Dedifferentiated amniotic fluid mesenchymal stem cell (primary cell): Measurements from ENCODE around the gene CDCP1.

ENCODE experiments used
- DNase-seq: peaks from one replicate; pipeline ENCODE4 v3.0.0-alpha.2; 2016; ENCODE audit errors: extremely low spot score

The CDCP1 gene

GRCh38 chr3:45145681-45146614, at the start of gene CDCP1:
CDCP1 (minus strand) TSS chr3:45146378; CDS start chr3:45146287, 91 bp downstream.
- no peak for DNase-seq

- DNase-seq: no peak
Measured at GRCh38 chr3:45194791-45195190, 48.6 kb upstream of the CDCP1 start.

- no peak for DNase-seq
Measured at GRCh38 chr3:45191924-45192417, 45.8 kb upstream of the CDCP1 start.

- DNase-seq: no peak
Measured at GRCh38 chr3:45191424-45191823, 45.2 kb upstream of the CDCP1 start.

- DNase-seq: no peak
Measured at GRCh38 chr3:45188719-45189659, 42.8 kb upstream of the CDCP1 start.

GRCh38 chr3:45187694-45188141, 41.5 kb upstream of the CDCP1 start:
- DNase-seq: no peak

GRCh38 chr3:45186871-45187270, 40.7 kb upstream of the CDCP1 start:
- DNase-seq: no peak

GRCh38 chr3:45185461-45185860, 39.3 kb upstream of the CDCP1 start:
- no peak for DNase-seq

GRCh38 chr3:45185052-45185451, 38.9 kb upstream of the CDCP1 start:
- DNase-seq: no peak

GRCh38 chr3:45183872-45184262, 37.7 kb upstream of the CDCP1 start:
- DNase-seq: no peak

GRCh38 chr3:45182915-45183871, 37.0 kb upstream of the CDCP1 start:
- DNase-seq: peak; percentile 54

GRCh38 chr3:45181496-45181895, 35.3 kb upstream of the CDCP1 start:
- DNase-seq: no peak

GRCh38 chr3:45180899-45181298, 34.7 kb upstream of the CDCP1 start:
- DNase-seq: no peak

- peak; percentile 39 for DNase-seq
Measured at GRCh38 chr3:45180051-45180450, 33.9 kb upstream of the CDCP1 start.

GRCh38 chr3:45179163-45179562, 33.0 kb upstream of the CDCP1 start:
- DNase-seq: no peak

- DNase-seq: peak; percentile 52
Measured at GRCh38 chr3:45178183-45179023, 32.2 kb upstream of the CDCP1 start.

GRCh38 chr3:45176912-45177311, 30.7 kb upstream of the CDCP1 start:
- no peak for DNase-seq

- DNase-seq: no peak
Measured at GRCh38 chr3:45174234-45174633, 28.1 kb upstream of the CDCP1 start.

GRCh38 chr3:45173776-45174175, 27.6 kb upstream of the CDCP1 start:
- no peak for DNase-seq

- DNase-seq: no peak
Measured at GRCh38 chr3:45171283-45171682, 25.1 kb upstream of the CDCP1 start.
